HG03378 (cell line): ENCODE measurements around the gene ADARB2.

Experiments
- ATAC-seq: cut with Tn5 transposase; IDR thresholded peaks from one replicate; pipeline ENCODE4 v1.9.1; 2021; ENCODE audit warnings: mild to moderate bottlenecking, moderate library complexity; ENCODE audit not compliant: unreplicated experiment

ADARB2 gene

GRCh38 chr10:1532636-1533035 is 204.7 kb downstream of the ADARB2 start:
- no peak for ATAC-seq

- ATAC-seq: no peak
Observed at GRCh38 chr10:1531883-1532597, 205.3 kb downstream of the ADARB2 start.

- no peak for ATAC-seq
Observed at GRCh38 chr10:1530871-1531517, 206.3 kb downstream of the ADARB2 start.

DNA sequence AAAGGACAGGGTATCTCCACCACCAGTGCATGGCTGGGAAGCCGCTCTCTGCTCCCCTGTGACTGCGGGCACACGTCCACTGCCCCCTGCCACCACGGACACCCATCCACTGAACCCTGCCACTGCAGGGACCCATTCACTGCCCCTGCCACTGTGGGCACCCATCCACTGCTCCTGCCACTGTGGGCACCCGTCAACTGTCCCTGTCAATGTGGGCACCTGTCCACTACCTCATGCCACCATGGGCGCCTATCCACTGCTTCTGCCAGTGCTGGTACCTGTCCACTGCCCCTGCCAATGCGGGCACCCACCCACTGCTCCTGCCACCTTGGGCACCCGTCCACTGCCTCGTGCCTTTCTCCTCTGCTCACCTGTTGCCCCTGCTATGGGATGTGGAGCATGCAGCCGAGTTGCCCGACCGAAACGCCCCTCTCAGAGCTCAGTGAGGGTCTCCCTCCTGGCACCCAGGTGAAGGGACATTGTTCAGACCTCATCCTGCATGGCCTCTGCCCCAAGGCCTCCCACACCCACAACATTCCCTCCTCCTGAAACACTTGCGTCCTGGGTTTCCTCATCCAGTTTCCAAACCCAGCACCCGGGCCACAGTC is 207.4 kb downstream of the ADARB2 start:
- no peak for ATAC-seq

DNA sequence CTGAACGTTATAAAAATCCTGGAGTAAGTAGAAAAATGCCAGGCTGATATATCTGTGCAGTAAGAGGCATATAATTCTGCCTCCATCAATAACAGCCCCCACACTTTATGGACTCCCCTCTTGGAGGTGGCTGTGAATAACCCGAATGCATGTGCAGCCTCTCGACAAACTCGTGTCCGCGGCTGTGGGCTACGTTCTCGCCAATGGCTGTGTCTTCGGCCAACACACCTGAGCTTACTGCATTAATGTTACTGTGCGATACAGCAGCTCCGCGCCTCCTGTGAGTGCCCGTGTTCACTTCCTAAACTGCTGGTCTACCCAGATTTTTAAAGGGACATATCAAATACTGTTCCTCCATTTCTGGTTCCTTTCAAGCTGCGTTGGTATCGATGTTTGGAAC is 209.4 kb downstream of the ADARB2 start:
- ATAC-seq: no peak

DNA sequence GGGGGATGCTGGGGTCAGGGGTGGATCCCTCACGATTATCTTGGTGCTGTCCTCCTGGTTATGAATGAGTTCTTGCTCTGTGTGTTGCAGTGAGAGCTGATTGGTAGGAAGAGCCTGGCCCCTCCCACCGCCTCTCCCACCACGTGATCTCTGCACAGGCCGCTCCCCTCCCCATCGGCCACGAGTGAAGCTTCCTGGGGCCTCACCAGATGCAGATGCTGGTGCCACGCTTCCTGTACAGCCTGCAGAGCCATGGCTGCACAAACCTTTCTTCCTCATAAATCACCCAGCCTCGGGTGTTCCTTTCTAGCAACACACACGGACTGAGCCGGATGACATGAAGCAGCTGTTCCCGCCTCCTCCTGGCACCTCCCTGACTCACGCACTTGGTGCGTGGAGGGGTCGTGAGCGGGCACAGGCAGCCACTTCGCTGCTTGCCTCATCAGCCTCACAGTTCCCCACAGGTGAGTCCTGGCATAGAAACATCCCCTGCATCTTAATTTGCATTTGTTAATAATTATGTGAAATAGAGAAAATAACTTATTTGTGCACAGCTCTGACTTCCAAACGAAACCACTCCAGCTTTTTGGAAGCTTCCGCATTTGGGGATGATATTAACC is 210.8 kb downstream of the ADARB2 start:
- ATAC-seq: no peak

DNA sequence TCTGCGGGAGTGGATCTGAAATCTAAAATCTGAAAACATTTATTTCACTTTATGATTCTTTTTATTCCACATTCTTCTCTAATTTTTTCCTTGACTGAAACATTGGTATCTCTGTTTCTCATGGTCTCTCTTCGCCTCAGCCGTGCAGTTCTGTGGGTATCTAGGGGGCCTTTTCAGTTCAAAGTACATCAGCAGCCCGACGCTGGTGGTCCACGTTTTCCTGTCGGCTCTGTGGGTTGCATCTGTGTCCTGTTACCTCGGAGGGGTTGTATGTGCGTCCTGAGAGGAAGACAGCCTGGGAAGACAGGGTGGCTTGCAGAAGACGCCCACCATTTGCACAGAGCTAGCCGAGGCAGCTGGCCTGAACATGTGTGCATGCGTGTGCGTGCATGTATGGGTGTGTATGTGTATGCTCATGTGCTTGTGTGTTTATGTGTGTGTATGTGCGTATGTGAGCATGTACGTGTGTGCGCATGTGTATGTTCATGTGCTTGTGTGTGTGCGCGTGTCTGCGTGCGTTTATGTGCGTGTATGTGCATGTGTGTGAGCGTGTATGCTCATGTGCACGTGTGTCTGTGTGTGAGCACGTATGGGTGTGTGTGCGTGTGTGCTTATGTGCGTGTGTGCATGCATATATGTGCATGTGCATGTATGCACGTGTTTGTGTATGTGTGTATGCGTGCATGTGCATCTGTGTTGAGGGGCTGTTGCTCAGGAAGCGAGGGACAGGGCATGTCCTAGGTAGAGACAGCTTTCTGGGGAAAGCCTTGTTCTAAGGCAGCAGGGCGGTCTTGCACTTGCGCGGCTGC is 211.8 kb downstream of the ADARB2 start:
- ATAC-seq: no peak

- ATAC-seq: no peak
Observed at GRCh38 chr10:1524540-1524939, 212.8 kb downstream of the ADARB2 start.

GRCh38 chr10:1523221-1523620 is 214.1 kb downstream of the ADARB2 start:
- ATAC-seq: no peak

GRCh38 chr10:1522237-1522636 is 215.1 kb downstream of the ADARB2 start:
- ATAC-seq: no peak

GRCh38 chr10:1521741-1522140 is 215.6 kb downstream of the ADARB2 start:
- no peak for ATAC-seq

DNA sequence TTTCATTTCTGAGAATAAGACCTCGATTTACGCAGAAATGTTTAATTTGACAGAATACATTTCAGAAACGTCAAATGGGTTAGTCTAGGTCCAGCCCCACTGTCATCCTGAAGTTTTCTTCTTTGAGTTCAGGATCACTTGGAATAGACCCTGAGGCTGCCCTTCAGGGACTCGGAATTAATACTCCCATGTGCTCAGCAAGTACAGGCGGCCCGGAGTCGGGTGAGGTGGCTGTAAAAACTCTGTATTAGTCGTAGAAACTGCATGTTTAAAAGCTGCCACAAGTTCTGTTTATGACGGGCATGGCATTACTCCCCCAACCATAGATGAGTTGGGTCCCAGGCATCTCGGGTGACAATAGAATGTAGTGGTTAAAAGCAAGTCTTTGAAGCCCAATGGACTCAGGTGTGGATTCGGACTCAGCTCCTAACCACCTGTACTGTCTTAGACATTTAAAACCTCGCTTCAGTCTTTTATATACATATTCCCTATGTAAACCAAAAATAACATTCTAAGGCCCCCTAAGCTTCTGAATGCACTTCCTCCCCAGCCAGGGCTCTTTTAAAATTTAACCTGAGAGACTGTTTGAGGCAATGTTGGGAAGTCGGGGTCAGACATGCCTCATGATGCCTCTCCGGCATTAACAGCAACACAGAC is 216.3 kb downstream of the ADARB2 start:
- no peak for ATAC-seq

- no peak for ATAC-seq
Observed at GRCh38 chr10:1519391-1519790, 217.9 kb downstream of the ADARB2 start.

GRCh38 chr10:1517684-1518083 is 219.6 kb downstream of the ADARB2 start:
- ATAC-seq: no peak

DNA sequence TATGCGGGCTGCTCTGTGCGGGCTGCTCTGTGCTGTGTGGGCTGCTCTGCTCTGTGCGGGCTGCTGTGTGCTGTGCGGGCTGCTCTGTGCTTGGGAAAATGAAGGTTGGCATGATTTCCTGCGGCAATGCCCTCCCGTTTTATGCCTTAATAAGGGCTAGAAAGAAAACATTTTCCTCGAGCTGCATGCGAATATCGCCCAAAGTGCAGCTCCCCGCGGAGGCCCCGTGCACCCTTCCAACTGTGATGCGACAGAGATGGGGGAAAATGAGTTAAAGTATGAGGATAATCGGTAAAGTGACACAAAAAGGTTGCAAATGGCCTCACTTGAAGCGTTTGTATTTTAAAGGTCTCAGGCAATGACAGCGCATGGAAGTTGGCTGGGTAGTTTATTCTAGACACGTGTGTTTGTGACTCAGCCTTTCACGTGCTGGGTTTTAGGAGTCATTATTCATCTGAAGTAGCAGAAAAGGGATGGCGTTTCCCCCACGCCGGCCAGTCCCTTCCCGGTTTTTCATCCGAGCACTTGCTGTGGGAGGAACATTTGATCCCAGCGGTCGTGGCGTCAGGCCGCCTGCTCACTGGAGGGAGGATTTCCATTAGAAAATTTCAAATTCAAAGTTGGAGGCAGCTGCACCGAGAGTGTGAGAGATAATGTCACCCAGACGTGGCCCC is 220.7 kb downstream of the ADARB2 start:
- no peak for ATAC-seq

GRCh38 chr10:1515780-1516491 is 221.4 kb downstream of the ADARB2 start:
- no peak for ATAC-seq

DNA sequence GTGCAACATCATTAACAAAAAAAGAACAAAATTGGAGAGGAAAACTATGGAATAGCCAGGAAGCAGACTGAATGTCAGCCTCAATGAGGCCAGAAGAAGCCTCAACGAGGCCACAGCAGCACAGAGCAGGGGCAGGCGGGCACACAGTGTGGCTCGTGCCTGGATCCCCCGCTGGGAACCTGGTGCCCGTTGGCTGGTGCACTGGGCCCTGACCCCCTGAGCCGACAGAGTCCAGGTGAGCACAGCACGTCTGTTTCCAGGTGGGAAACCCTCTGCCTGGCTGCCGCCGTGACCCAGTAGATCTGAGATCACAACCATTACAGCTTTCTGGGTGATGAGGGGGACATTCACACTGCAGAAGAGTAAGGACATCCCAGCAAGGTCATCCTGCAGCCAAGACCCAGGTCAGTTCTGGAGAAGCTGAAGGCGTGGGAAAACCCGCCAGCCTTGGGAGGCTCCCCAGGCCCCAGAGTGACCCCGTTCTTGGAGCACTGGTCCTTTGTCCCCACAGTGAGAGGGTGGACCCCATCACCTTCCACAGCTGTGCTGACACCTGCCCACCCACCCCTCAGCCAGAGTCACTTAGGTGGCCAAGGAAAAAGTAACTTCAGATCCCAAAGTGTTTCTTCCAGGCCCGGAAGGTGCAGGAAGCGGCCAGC is 222.1 kb downstream of the ADARB2 start:
- ATAC-seq: no peak

DNA sequence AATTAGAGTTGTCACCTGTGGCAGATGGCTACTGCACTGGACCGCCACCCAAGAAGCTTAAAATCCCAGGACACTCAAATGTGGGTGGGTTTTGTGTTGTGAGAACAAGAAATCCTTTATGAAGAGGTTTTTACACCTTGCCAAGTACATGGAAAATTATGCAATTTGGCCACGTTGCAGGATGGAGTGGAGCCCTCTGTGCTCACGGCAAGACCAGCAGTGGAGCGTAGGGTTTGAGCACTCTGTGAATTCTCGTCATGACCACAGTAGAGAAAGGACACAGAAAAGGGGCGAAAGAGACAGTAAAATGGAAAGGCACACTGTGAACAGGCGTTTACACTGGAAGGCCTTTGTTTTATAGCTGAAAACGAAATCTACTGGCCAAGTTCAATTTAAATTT is 222.6 kb downstream of the ADARB2 start:
- ATAC-seq: no peak

DNA sequence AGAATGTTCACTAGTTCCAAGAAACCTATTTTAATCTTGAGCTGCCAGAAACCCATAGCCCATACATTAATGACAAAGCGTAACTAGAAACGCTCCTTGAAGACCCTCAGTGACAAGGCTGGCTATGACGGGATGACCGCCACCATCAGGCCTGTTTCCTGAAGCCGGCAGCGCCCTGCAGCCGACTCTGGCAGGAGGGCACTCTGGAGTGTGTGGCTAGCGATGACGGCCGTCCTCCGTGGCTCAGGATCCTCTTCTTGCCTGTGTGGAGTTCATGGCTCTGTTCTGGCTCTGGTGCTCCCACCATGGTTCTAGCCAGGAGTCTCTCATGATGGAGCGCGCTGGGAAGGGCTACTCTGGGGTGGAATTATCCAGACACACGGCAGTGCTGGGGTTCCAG is 224.1 kb downstream of the ADARB2 start:
- ATAC-seq: no peak
